ENCODE data around the gene ALPK3.

ALPK3 gene

GRCh38 chr15:84898761-84899160 lies 81.6 kb downstream of the ALPK3 start:
- DNase-seq = no peak

GRCh38 chr15:84899750-84900149 lies 82.6 kb downstream of the ALPK3 start:
- no peak for DNase-seq

GRCh38 chr15:84901540-84901939 lies 84.4 kb downstream of the ALPK3 start:
- DNase-seq = no peak

GRCh38 chr15:84903751-84904150 lies 86.6 kb downstream of the ALPK3 start:
- DNase-seq = no peak

GRCh38 chr15:84904419-84904818 lies 87.3 kb downstream of the ALPK3 start:
- DNase-seq = no peak

- DNase-seq = no peak
These were observed 88.1 kb downstream of the ALPK3 start for GRCh38 chr15:84905016-84905916.

GRCh38 chr15:84907731-84908130 lies 90.6 kb downstream of the ALPK3 start:
- no peak for DNase-seq

GRCh38 chr15:84908564-84908963 lies 91.4 kb downstream of the ALPK3 start:
- DNase-seq = no peak

GRCh38 chr15:84909029-84909428 lies 91.9 kb downstream of the ALPK3 start:
- no peak for DNase-seq

GRCh38 chr15:84909782-84910181 lies 92.6 kb downstream of the ALPK3 start:
- DNase-seq = no peak

GRCh38 chr15:84910928-84911623 lies 93.9 kb downstream of the ALPK3 start:
- no peak for DNase-seq

- no peak for DNase-seq
These were observed 94.9 kb downstream of the ALPK3 start for GRCh38 chr15:84911879-84912660.

GRCh38 chr15:84913360-84913723 lies 96.2 kb downstream of the ALPK3 start:
- DNase-seq = no peak

GRCh38 chr15:84914351-84914750 lies 97.2 kb downstream of the ALPK3 start:
- DNase-seq = no peak

- DNase-seq = no peak
These were observed 97.9 kb downstream of the ALPK3 start for GRCh38 chr15:84914909-84915605.

GRCh38 chr15:84915606-84915958 lies 98.4 kb downstream of the ALPK3 start:
- DNase-seq = no peak

- no peak for DNase-seq
These were observed 100.3 kb downstream of the ALPK3 start for GRCh38 chr15:84917452-84917851.

- no peak for DNase-seq
These were observed 102.0 kb downstream of the ALPK3 start for GRCh38 chr15:84919106-84919667.

GRCh38 chr15:84921121-84921520 lies 104.0 kb downstream of the ALPK3 start:
- no peak for DNase-seq

GRCh38 chr15:84922530-84922929 lies 105.4 kb downstream of the ALPK3 start:
- no peak for DNase-seq
